HT-29 (cell line): ENCODE measurements around the gene SNX30. TPM values are rescaled to one million over a fixed set of nuclear protein-coding genes. Genes with fewer than 3 reads are reported as not detected.

ENCODE experiments used
- DNase-seq: peaks from one replicate; pipeline ENCODE4 v3.0.0-alpha.2; 2015; ENCODE audit warnings: low spot score
- total RNA-seq: library from RNA; depleted of rRNA; stranded (reverse); fragments of >200 nt; shearing (Covaris generic); gene quantifications from 2 replicates; pipeline ENCODE4 v1.2.3, GENCODE V29; 2014

The SNX30 gene
- total RNA-seq, 1 experiment from 2014 or later, result 3.2 TPM

GRCh38 chr9:112780450-112781036 lies 30.0 kb downstream of the SNX30 start:
- no peak for DNase-seq

GRCh38 chr9:112782218-112782617 lies 31.7 kb downstream of the SNX30 start:
- DNase-seq, result no peak

GRCh38 chr9:112783551-112783954 lies 33.0 kb downstream of the SNX30 start:
- no peak for DNase-seq

- no peak for DNase-seq
Observed at GRCh38 chr9:112784020-112784785, 33.6 kb downstream of the SNX30 start.

- no peak for DNase-seq
Observed at GRCh38 chr9:112785986-112786385, 35.4 kb downstream of the SNX30 start.

DNA sequence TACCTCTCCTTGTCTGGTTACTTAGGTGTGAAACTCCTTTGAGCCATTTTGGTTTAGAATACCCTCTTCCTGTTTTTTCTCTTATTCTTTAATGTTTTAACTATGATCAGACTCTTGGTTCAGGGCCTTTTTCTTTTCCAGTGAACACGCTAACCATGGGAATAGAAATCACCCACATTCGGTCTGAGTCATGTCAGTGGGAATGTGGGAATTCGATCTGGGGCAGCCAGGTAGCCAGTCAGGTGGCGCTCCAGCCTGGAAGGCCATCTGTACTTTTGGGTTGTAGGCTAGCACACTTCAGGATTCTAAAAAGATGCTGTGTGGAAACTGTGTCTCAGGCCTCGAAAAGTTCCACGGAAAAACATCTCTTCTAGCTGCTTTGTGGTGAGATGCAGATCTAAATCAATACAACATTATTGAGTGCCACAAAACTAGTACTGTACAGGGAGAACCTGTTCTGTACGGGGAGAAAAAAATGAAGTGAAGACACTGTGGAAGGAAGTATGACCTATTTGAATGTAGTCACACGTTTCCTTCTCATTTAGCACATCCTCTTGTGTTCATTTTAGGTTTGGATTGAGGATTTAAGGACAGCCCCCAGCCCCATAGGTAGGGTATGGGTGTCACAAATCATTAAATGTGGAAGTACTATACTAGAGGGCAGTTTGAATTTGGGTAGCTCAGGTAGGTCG lies 36.4 kb downstream of the SNX30 start:
- DNase-seq, result no peak

GRCh38 chr9:112787978-112788377 lies 37.4 kb downstream of the SNX30 start:
- no peak for DNase-seq

DNA sequence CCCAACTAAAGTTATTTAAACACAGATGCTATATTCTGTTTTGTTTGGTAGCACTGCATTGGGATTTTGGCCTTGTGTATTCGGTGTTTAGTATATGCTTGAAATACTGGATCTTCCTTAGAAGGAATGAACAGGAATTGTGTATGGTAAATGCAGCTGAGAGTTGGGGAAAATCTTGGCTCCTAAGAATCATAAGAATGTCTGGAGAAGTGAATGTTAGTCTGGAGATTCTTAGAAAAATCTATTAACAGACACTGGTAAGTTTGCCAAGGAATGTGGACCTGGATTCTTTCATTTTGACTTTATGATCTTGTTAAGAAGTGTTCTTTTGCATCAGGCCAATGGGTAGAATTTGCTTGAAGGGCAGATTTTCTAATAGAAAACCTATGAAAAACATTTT lies 38.9 kb downstream of the SNX30 start:
- no peak for DNase-seq

DNA sequence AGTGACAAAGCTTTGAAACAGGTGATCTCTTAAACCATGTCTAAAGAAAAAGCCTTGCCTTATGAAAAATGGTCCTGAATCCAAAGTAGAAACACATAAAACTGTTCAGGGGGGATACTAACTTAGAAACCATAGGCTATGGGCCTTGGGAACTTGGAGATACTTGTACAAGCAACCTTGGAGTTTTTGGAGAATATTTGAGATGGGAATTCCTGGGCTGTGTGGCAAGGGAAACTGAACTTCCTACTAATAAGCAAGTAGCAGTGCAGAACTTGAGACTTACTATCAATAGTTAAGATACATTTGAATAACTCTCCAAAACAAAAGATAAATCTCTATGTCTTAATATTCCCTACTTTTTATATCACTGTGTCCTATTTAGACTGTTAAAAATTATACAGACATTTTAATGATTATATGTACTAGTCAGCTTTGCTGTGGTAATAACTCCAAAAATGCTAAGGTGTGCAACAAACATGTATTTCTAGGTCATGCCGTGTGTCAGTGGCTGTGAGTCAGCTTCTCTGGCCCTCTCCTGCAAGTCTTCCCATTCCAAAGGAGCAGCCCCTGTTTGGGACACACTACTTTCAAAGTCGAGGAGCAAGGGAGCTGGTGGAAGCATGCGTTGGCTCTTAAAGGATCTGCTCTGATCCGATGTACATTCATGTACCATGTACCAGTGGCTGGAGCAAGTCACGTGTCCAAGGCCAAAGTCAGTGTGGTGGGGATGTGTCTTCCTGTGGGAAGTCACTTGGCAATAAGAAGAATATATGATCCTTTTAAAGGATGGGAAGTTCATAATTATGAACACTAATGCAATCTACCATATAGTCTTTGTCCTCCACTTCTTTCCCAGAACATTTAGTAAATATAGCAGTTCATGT lies 39.6 kb downstream of the SNX30 start:
- no peak for DNase-seq

DNA sequence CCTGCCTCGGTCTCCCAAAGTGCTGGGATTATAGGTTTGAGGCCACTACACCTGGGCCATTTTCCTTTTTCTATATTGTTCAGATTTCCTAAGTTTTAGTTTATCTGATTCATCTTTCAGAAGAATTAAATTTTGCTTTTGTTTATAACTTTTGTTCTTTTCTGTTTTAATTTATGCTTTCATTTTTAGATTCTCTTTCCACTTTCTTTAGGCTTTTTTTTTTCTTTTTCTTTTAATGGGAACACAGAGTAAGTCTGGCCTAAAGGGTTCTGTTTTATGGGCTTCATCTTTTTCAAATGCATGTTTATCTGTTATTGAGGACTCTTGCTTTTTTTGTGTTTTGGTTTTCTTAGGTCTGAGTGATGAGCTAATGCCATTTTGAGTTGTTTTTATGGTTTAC lies 42.1 kb downstream of the SNX30 start:
- no peak for DNase-seq

DNA sequence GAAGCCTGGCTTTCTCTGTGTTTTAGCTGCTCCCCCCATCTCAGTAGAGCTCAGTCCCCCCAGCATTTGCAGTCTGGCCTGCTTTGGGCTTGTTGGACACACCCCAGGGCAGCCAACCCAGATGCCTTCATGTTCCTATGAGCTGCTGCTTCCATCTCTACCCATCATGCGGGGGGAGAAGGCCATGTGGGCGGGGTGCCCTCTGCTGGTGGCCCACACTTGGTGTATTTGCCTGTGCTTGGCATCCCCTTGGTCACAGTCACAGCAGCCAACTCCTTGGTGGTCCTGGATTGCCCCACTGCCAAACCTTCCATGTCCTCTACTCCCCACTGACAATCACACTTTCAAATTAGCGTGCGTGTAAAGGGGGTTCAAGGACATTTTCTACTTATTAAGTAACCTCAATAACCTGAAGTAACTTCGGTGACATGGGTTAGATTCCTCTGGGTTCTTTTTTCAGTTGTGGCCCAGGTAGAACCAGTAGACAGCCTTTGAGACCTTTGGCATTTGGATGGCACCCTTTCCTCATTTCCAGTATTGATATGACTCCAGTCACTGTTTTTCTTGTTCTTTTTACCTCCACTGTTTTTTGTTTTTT lies 42.8 kb downstream of the SNX30 start:
- DNase-seq, result peak; percentile 77

- no peak for DNase-seq
Observed at GRCh38 chr9:112794731-112795130, 44.2 kb downstream of the SNX30 start.

DNA sequence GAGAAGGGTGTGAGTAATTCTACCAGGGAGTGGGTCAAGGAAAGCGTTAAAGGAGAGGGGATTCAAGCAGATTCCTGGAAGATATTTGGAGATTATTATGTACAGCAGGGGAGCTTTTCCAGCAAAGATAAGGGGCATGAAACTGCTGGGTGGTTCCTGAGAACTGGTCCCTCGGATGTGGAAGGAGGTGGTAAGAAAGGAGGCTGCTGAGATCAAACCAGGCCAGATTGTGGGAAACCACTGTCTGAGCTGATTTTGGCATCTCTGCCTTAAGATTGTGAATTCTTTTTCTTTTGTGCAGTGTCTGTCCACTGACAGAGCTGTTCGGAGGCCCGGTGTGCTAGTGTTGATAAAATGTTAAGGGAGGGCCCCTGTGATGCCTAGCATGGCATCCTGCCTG lies 45.4 kb downstream of the SNX30 start:
- DNase-seq, result no peak

GRCh38 chr9:112796485-112796884 lies 45.9 kb downstream of the SNX30 start:
- DNase-seq, result no peak

DNA sequence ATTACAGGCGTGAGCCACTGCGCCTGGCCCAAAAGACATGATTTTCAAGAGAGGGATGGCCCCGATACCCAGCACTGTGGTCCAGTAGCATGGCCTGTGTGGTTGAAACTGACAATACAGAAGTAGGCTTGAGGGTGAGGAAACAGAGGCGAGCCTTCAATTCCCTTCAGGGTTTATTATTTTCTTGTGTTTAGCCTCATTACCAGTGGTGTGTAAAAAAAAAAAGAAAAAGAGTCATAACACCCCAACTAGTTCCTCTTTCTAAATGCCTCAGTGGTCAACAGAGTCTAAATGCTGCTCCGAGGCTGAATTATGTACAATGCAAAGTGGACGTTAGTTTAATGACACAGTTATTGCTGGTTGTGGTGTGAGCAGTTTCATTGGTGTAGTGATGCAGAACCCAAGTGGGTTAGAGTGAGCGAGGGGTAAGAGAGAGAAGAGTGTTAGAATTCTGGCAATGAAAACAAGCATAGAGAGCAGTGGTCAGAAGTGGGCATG lies 58.8 kb downstream of the SNX30 start:
- no peak for DNase-seq

GRCh38 chr9:112809906-112810305 lies 59.3 kb downstream of the SNX30 start:
- DNase-seq, result no peak

- DNase-seq, result no peak
Observed at GRCh38 chr9:112810696-112811490, 60.3 kb downstream of the SNX30 start.

DNA sequence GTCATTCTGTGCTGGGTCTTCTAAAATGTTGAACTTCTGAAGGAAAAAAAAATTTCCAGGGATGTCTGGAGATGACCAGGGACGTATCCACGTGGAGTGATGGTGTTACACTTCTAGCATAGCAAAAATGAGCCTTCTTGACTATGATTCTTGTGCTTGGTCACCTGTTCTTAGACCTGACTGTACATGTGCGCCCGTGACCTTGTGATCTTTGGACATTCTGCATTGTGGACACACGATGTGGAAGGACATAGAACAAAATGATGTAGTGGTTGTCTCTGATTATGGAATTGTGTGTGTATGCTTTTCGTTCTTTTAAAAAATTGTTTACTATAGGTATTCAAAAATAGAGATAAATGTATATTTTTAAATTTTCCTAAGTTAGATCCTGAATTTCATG lies 61.0 kb downstream of the SNX30 start:
- DNase-seq, result no peak

DNA sequence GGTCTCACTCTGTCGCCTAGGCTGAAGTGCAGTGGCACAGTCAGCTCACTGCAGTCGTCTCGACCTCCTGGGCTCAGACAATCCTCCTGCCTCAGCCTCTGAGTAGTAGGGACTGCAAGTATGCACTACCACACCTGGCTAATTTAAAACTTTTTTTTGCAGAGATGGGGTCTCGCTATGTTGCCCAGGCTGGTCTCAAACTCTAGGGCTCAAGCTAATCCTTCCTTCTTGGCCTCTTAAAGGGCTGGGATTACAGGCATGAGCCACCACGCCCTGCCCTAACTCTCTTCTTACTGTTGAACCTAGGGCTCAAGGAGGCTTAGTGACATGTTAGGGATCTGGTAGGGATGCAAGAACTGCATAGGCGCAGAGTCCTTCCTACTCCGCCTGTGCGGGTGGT lies 65.3 kb downstream of the SNX30 start:
- DNase-seq, result no peak

- DNase-seq, result no peak
Observed at GRCh38 chr9:112817860-112818203, 67.3 kb downstream of the SNX30 start.
